Stimulated activated CD4-positive, alpha-beta T cell treated with anti-CD3 and anti-CD28 coated beads, Interleukin-4, amount 100 ng/mL, for 48 hours (primary cell): Measurements from ENCODE around the gene SH3BGRL3.
"Not testable (repeated sequence)": the region's sequence is repeated elsewhere in the genome, so short reads cannot be mapped to it uniquely, and the experiment has no call there.

ENCODE experiments used
- DNase-seq, 2 donors: peaks; one replicate each; pipeline ENCODE4 v3.0.0-alpha.2; 2020; ENCODE audit warnings: low read depth in 2 of 2

SH3BGRL3 gene

DNA sequence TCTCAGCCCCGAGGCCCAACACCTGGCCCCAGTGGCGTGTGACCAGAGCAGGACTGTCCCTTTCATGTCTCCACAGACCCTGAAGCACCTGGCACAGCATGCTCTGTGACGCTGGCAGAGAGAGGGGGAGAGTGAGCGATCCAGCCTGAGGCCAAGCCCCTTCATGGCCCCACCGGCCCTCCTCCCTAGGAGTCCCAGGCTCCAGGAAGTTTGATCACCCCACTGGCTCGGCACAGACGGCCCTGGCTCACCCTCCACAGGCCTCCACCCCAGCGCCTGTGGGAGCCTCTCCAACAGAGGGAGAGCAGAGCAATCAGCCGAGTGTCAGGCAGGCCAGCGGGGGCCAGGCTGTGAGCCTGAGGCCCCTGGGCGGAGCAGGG lies 11.0 kb downstream of the SH3BGRL3 start:
- no peak for DNase-seq

DNA sequence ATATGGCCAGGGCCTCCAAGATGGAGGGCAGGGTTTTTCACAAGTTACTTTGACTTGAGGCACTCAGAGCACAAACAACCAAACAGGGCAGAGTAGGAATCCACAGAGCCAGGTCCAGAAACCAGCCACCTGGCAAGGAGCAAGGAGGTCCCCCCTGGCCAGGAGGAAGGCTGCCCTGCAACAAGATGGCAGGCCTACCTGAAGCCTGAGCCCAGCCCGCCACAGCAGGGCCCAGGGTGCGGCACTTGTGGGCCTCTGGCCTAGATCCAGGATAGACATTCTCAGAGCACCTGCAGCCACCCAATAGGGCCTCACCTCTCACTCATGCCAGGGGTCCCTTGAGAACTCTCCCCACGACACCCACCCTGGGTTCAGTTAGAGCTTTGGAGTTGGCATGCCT lies 11.5 kb downstream of the SH3BGRL3 start:
- no peak for DNase-seq

DNA sequence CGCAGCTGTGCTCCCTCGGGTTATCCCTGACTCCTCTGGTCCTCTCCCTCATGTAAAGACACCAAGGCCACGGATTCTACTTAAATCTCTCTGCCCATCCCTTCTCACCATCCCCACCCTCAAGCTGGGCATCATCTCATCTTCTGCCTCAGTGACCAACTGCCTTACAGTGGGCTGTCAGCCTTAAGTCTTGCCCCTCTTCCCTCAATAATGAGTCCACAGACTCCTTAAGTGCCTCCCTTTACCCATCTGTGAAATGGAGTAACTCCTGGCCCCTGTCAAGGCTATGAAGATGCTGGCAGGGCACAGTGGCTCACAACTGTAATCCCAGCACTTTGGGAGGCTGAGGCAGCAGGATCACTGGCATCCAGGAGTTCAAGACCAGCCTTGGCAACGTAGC lies 12.1 kb downstream of the SH3BGRL3 start:
- no peak for DNase-seq

DNA sequence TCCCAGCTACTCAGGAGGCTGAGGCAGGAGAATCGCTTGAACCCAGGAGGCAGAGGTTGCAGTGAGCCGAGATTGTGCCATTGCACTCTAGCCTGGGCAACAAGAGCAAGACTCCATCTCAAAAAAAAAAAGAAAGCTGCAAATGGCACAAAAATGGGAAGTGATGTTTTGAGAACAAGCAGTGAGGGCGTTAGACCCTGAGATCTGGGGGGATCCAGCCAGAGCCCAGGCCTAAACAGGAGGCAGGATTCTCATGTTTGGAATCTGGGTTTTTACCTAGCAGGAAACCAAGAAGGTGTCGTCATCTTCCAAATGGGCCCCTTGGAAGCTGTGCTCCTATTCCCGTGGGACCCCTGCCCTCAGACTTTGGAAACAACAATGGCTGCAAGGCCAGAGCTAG lies 12.8 kb downstream of the SH3BGRL3 start:
- DNase-seq, result not testable (repeated sequence)

DNA sequence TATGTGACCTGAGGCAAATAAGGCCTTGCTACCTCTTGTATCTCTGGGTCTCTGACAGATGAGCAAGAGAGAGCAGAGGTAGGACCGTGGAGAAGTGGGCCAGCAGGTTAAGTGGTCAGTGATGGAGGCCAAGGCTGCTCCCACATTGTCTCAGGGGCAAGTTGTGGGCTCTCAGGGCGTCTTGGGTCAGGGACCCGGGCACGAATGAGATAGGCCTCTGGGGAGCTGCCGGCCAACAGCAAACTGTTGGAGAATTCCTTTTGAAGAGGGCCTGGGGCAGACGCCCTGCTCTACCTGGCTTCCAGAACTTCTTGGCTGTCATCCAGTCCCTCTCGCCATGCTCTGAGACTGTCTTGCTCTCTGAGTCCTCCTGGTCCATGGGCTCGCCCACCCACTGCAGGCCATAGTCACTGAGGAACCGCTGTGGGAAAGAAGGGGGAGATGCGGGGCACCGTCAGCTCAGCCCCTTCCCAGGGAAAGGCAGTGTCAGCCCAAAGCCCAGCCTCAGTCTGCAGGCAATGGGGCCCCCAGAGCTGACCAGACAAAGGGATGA lies 14.1 kb downstream of the SH3BGRL3 start:
- DNase-seq, result no peak

DNA sequence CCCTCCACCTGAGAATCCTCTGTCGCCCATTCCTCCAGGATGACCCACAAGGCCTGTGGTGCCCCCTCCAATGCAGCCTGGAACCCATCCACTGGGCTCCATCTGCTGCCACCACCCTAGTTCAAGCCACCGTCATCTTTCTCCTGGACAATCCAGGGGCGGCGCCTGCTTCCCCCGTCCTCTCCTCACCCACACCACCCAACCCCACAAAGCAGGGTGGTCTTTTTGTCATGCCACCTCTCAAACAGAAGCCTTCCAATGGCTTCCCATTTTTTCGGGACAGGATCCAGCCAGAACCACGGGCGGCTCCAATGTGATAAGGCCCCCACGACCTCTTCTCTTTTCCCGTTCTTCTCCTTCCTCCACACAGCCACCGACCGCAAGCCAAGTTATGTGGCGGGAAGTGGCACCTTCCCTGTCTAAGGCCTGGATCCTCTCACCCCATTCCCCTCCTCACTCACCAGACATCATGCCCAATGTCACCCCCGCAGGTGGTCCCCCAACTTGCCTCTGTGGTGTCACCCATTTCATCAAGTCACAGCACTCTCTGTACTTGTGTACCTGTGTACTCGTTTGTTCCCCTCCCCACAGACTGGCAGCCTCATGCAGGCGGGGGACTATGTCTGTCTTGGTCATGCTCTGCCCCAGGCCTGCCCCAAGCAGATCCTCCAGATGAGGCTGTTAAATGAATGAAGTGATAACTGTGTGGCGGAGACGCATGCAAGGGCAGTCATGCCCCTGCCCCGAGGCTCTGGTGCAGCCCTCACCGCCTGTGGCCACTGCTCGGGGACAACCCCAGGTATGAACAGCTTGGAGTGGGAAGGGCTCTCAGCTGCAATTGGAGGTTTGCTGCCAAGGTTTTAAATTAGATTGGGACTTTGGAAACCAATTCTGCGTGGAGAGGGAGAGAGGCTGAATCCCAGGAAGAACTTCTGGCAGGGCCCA lies 15.6 kb downstream of the SH3BGRL3 start:
- DNase-seq, result no peak

DNA sequence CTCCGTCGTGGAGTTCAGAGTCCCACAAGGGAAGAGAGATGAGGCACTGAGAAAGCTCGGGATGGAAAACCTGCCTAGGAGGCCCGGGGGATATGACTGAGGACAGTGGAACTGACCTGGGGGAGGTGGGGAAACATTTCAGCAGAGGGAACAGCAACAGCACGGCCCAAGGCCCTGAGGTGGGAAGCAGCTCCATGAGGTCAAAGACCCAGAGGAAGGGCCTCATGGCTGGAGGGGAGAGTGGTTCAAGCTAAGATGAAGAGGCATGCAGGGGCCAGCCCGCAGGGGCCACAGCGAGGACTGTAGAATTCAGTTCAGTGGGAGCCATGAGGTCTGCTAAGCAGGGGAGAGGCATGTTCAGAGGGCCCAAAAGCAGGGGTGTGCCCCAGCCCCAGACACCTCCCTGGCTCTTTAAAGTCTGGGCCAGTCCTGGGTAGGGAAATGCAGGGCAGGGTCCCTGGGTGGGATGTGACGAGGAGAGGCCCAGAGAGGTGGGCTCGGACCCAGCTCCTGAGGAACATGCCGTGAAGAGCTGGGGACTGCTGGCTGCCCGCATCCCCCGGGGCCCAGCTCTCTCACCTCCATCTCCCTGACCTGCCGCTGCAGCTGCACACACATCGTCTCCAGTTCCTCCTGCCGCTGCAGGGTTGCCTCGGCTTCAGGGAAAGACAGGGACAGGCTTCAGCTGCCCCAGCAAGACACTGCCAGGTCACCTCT lies 16.6 kb downstream of the SH3BGRL3 start:
- DNase-seq, result no peak

DNA sequence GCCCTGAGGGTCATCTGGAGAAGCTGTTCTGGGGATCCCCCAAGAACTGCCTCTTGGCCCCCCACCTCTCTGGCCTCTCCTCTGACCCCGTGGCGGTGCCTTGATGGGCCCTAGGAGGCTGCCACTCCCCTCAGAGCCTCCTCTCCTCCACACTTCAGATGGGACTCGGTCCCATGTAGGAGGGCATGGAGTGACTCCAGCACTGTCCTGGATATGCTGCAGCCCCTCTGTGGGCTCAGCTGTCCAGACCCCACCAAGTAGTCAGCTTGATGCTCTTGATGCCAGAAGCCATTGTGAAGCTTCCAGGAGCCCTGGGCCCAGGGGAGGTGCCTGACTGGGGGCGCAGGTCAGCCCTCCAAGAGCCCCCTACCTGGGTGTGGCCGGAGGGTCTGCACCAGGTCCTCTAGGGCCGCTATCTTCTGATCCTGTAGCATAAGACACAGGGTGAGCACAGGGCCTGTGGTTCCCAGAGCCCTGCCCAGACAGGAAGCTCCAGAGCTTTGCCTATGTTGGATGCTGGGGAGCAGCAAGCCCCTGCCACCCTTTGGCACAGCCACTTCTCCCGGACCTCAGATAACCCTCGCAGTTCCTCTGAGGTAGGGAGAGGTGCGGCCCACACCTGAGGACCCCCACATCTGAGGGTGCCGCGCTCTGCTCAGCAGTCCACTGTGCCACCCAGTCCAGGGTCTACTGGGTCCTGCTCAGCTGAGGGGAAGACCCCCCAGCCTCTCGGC lies 17.3 kb downstream of the SH3BGRL3 start:
- DNase-seq, result no peak

DNA sequence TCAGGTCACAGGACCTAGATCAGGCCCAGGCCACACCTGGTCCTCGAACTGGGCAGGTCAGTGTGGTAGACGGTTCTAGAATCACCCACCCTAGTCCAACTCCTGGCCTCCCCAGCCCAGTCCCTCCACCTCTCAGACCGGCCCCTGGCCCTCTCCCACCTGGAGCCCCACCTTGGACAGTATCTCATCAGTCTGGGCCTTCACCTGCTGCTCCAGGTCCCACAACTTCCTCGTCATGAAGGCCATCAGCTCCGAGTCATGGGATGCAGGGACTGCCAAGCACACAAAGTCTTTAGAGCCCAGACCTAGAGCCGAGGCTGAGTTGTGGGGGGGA lies 17.9 kb downstream of the SH3BGRL3 start:
- DNase-seq, result no peak

DNA sequence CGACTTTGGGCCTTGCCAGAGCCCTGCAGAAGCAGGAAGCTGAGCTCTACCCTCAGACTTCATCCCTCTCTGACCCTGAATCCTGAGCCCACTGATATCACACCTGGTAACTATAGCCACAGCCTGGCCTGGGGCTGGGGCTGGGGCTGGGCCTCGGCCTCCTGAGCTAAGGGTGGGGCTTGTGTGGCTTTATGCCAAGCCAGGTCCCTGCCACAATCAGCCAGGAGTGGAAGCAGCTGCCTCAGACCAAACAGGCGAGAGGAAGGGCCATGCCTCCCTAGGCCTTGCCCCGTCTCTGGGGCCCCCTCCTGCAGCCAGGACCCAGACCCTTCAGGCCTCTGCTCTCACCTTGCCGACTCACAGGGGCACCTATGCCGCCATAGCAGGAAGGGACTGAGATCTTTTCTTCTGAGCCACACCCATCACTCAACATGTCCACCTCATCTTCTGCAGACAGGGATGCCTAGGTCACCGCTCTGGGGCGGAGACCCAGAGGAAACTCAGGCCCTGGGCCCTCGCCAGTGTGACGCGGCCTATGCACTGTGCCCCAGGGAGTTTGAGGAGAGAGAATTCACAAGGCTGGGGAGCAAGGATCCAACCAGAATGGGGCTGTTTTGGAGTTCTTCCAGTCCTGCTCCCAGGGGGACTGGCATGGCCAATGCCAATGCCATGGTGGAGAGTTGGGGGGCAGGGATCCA lies 20.8 kb downstream of the SH3BGRL3 start:
- DNase-seq, result no peak

DNA sequence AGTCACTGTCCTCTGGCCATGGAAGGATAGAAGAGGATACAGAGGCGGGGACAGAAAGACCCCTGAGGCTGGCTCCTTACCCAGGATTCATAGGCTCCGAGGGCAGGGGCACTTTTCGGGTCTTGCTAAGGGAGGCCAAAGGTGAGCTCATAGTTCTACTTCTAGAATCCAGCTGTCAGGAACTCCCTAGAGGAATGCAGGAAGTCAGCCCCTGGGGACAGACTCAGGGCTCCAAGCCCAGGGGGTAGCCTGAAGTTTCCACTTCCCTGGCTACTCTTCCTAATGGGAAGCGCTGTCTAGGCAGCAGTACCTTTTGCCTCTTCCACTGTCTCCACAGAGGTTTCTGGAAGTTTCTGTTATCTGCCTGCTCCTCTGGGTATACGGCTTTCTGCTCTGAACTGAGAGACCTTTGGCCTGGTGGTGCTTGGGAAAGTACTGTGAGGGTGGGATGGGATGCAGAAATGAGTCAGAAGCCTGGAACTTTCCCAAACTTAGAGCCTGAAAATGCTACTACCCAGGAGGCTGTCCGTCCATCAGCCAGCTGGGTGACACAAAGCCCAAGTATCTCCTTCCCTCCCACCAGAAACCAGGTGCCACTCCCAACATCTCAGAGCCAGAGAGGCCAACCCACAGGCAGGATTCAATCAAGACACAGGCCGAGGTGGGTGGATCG lies 23.0 kb downstream of the SH3BGRL3 start:
- DNase-seq, result no peak

DNA sequence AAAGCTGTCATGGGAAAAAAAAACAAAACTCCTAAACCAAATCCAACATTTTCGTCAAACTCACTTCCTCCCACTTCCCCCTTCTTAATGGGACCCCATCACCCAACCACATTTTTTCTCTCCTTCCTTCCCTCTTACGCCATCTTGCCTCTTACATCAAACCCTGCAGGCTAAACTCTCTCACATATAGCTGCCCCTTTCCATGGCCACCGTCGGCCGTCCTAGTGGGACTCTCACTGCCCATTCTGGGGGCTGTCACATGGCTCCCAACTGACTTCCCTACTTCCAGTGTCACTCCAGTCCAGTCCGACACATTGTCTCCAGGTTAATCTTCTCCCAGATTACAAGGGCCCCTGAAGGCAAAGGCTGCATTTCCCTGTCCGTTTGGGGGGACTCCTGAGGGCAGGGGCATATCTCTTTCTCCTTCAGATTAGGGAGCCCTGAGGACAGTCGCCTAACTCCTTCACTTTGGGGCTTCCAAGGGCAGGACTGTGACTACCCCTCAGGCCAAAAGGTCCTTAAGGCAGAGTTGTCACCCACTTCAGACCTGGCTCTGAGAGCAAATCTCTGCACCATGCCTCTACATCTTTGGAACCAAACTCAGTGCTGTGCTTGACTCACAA lies 25.9 kb downstream of the SH3BGRL3 start:
- DNase-seq, result no peak

DNA sequence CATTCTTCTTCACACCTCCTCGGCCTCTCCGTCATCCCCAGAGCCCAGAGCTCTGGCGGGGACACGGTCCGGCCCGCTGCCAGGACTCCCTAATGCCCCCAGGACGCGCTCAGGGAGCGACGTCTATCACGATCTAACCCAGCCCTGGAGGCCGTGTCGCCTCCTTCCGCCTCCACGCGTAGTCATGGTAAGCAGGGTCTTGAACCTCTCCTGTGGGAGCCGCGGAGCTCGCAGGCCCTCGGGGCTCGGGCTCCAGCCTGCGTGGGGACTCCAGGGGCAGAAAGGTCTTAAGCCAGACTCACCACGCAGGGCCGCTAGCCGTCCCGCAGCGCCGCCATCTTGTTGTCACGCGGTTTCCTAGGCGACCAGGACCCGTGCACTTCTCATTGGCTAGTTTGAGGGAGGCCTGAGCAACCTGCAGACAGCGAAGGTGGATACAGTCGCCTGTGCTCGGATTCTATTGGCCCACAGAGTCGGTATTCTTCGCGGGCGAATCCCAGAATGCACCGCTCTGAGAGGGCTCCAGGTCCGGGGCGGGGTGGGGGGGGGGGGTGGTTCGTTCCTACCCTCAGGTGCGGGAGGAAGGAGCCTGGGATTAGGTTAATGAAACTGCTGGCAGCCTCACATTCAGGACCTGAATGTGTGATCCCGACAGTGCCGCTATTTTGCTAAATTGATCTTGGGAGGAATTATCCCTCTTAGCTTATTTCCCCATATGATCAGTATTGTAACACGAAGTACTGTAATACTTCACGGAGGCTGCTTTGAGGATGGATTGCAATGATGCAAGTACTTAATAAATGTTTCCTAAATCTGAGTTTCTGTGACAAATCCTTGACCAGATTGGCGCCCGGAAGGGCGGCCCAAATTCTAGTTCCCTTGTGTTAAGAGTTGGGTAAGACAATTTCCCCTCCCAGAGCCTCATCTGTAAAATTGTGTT lies 26.7 kb downstream of the SH3BGRL3 start, which contains the start of gene UBXN11:
TSS of gene UBXN11 (minus strand) at position 347 of the 940 bp plus-strand sequence. CDS start 3,753 bp downstream, outside the sequence.
- DNase-seq, result peak; percentile 86 to 91

DNA sequence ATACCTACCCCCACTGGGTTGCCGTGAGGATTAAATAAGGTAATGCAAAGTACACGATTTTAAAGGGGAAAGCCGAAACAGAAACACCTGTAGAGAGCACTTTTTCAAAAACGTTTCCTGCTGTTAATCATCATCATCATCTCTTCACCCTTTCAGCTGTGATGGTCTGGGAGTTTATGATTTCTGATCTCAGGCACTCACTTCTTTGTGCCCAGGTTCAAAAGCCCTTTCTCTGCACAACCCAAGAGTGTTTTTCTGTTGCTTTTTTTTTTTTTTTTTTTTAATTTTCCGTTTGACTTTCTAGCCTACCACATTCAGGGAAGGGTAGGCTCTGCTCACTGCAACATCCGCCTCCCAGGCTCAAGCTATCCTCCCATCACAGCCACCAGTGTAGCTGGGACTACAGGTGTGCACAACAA lies 27.5 kb downstream of the SH3BGRL3 start:
- DNase-seq, result no peak

DNA sequence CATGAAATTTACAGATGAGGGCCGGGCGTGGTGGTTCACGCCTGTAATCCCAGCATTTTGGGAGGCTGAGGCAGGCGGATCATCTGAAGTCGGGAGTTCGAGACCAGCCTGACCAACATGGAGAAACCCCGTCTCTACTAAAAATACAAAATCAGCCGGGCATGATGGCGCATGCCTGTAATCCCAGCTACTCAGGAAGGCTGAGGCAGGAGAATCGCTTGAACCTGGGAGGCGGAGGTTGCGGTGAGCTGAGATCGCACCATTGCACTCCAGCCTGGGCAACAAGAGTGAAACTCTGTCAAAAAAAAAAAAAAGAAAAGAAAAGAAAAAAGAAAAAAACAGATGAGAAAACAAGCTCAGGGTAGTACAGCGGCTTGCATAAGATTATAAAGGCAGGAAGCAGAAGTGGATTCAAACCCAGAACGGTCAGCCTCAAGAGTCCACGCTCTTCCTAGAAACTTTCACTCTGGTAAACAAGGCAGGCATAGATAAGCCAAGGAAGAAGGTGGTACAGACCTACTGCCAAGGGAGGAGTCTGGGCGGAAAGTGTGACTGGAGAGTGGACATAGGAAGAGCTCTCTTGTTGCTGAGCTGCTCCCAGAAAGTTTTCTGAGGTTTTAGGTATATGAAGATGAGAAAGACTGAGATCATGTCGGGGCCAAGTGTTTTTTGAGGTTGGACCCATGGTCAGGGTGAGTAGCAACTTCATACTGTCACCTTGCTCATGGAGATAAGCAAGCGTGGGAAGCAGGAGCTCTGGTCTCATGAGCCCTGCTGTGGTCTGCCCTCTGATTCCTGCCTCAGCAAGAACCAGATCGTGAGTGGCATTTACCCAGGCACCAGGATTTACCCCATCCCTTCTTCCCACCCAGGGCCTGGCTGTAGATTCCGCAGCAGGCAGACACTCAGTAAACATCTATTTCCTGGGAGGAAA lies 28.3 kb downstream of the SH3BGRL3 start:
- DNase-seq, result peak in 1 of 2 donors; percentile 27

DNA sequence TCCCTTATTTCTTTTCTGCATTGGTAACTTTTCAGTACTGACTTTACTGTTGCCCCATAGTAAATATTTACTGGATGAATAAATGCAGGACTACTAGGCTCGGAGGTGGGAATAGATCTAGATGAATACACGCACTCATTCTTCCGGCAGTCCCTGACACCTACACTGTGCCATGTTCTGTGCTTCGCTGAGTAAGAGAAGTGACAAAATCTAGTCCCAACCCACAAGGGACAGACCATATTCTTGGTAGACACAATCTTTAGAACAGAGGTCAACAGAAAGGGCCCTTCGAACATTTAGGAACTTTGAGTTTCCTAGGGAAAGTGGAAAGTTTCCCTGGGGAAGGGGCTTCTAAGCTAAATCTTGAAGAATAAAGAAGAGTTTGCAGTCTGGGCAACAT lies 34.6 kb downstream of the SH3BGRL3 start:
- DNase-seq, result no peak

DNA sequence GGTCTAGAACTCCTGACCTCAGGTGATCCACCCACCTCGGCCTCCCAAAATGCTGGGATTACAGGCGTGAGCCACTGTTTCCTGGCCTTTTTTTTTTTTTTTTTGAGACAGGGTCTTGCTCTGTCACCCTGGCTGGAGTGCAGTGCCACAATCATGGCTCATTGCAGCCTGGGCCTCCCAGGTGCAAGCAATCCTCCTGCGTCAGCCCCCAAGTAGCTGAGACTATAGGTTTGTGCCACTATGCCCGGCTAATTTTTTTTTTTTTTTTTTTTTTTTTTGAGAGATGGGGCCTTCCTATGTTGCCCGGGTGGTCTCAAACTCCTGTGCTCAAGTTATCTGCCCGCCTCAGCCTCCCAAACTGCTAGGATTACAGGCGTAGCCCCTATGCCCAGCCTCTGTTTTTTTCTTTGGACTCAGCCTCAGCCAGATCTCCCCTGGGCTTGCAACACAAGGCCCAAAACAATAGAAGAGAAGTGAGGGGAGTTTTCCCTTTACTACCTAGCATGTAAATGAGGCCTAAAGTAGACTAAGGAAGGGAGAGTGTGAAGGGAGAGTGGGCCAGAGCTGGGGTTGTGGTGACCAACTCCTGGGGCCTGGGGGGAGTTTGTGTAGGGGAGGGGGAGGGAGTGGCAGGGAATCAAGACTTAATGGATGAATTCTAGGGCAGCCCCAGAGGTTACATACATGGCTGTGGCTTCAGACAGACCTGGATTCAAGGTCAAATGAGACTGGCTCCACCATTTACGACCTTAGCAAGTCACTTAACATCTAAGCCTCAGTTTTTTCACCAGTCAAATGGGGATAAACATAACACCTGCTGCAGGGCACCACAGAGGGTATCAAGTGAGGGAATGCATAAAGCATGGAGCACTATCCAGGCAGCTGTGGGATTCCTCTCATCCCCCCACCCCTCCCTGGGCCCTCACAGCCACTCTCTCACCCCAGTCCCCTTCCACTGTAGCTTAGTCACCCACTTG lies 36.3 kb downstream of the SH3BGRL3 start:
- no peak for DNase-seq
